Gastrocnemius medialis (tissue), 4 donors: Measurements from ENCODE around the gene EMILIN2.

ENCODE experiments used
- CTCF ChIP-seq, 5 experiments: fragments of 450-650 bp in 3 of 5; fragments of 200-600 bp in 2 of 5; sonication (generic) in 2 of 5; IDR thresholded peaks in 4 of 5; conservative IDR thresholded peaks in 1 of 5; 1 replicate in 4 of 5; 2 replicates in 1 of 5; pipeline ENCODE4 v1.5.1; 2016 to 2019; ENCODE audit warnings: antibody characterized with exemption in 5 of 5, mild to moderate bottlenecking in 3 of 5, moderate library complexity in 3 of 5
- POLR2A ChIP-seq, 2 donors: fragments of 450-650 bp; IDR thresholded peaks; one replicate each; pipeline ENCODE4 v1.6.1; 2017; ENCODE audit warnings: antibody characterized with exemption in 2 of 2, mild to moderate bottlenecking in 2 of 2, moderate library complexity in 2 of 2

DNA sequence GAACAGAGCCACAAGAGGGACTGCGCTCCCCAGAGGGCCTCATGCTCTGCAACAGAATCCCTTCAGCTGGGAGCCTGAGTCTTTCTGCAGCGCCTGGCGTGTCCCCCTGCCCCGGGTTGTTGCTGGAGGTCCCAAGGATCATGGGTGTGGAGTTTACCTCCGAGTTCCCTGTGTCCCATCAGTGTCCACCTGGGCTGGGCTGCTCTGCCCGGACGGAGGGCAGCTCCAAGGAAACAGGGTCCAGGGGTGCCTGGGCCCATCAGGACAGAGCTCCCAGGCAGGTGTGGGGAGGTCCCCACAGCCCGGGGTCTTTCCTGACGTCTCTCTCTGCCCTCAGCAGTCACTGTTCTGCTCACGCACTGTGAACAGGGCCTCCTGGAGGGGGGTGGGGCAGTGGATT lies 63.5 kb downstream of the EMILIN2 start:
- TF ChIP-seq POLR2A (IDR thresholded peaks at IDR 0.05) (no peak), CTCF (IDR thresholded peaks at IDR 0.05 in 4 of 5, conservative IDR thresholded peaks at IDR 0.05 in 1 of 5) (no peak)
